NCI-H2081 (cell line): Measurements from ENCODE around the gene PSMA2.
A peak's percentile ranks its signal among the peaks of the same experiment; 100 is the strongest.

Experiments used
- DNase-seq, 2 experiments: peaks; one replicate each; lab custom pipeline; 2025; lab: John Stamatoyannopoulos, UW

Gene PSMA2

DNA sequence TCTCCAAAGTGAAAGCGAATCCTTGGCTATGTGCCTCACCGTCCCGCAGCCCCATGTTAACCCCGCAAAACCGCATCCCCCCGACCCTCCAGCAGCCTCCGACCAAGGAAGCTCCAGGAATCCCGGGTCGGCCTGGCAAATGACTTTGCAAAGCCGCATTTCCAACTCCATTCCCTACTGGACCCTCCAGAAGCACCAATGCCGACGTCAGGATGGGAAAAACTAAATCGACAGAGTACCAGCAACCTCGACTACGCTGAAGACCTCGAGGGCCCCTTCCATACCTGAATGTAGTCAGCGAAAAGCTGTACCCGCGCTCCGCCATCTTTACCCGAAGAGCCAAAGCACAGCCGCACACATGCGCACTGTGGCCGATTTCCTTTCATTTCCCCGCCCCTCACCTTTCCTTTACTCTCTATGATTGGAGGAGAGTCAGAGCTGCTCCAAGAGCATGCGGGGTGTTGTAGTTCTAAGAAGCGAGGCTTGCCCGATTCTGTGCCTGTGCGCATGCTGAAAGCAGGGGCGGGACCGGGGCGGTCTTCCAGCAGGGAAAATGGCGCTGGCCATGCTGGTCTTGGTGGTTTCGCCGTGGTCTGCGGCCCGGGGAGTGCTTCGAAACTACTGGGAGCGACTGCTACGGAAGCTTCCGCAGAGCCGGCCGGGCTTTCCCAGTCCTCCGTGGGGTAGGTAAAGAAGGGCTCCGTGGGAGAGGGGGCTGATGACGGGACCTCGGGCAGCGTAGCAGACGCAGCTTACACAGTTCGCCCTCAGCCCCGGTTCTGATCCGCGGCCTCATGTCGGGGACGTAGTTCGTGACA is at the start of gene PSMA2, which contains the start of gene MRPL32:
Gene PSMA2, minus strand, starts transcription at position 341 of the 818 bp plus-strand sequence. Its CDS starts 16 bp downstream, at position 325.
Gene MRPL32, plus strand, starts transcription at position 543 of the 818 bp plus-strand sequence. Its CDS starts 11 bp downstream, at position 554.
- DNase-seq, result peak; percentile 98 to 99

DNA sequence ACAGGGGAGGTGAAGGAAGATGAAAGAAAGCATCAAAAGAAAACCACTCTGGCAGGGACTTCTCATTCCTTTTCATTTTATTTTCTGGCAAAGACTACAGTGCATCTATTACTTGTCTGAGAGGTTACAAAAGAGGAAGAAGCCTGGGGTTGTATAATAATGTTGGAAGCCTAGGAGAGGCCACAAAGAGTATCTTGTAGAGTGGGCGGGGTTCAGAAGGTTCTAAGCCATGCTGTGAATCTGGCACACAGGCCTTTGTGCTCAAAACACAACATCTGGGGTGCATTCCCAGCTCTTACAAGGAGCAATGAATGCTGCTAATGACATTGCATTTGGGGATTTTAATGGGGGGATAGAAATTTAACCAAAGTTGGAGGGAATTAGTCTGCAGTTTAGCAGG is 49.6 kb upstream of the PSMA2 start:
- DNase-seq, result no peak

DNA sequence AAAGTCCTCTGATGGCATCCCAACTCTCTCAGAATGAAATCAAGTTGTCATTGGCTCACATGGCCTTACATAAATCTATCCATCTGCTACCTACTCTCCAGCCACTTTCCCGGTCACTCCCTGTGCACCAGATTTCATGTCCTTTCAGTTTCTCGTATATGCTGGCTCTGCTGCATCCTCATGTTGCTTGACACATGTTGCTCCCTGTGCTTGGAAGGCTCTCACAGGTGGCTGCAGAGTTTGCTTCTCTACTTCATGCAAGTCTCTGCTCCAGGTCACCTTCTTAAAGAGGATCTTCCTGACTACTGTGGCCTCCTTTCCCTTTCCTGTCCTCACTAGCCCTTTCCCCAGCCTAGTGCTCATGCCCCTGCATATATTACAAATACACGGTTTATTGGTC is 48.5 kb upstream of the PSMA2 start:
- no peak for DNase-seq

DNA sequence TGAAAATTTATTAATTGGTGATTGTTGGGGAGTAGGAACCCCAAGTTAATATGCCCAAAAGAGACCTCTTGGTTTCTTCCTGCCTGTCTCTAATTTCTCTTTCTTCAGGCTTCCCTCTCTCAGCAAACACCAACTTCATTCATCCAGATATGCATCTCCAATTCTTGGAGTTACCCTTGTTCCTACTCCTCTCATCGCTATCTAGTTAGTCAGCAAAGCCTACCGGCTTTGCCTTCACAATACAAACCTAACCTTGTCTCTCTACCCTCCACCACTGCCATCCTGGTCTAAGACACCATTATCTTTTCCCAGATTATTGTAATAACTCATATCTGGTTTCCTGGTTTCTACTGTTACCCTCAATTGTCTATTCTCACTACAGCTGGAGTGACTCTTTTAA is 48.1 kb upstream of the PSMA2 start:
- DNase-seq, result no peak

GRCh38 chr7:42978496-42978895 is 46.5 kb upstream of the PSMA2 start:
- no peak for DNase-seq

GRCh38 chr7:42976371-42976770 is 44.4 kb upstream of the PSMA2 start:
- no peak for DNase-seq

DNA sequence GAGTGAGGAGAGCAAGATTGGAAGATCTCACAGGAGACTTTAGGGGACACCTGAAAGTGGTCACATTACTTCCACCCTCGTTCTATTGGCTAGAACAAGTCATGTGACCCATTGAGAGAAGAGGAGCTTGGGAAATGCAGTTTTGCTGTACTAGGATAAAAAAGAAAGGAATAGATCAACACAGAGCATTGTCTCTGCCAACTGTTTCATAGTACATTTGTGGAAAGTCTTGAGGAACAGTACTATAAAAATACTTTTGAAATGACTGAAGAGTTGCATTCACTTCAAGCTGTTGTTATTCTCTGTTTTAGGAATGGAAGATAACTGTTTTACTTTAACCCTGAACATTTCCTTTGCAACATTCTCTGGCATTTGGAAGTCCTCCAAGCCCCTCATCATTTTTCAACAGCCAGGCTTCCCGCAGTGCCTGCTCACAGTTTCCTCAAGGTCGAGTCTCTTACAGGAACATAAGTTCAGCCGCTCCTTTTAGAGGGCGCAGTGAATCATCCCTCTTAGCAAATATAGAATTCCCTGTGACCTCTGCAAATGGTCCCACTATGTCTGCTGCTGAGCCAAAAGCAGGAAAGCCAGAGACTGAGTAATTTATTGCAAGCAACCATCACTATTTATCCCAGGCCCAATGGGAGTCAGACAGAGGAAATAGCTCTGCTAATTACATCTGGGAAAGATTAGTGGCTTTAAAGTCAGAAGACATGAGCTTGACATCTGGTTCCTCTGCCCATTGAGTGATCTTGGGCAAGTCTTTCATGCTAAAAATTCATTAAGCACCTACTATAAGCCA is 40.9 kb upstream of the PSMA2 start:
- no peak for DNase-seq

- DNase-seq, result no peak
Observed at GRCh38 chr7:42967391-42967790, 35.4 kb upstream of the PSMA2 start.

- no peak for DNase-seq
Observed at GRCh38 chr7:42964849-42965805, 33.2 kb upstream of the PSMA2 start.

GRCh38 chr7:42964293-42964692 is 32.3 kb upstream of the PSMA2 start:
- no peak for DNase-seq

- no peak for DNase-seq
Observed at GRCh38 chr7:42961170-42961569, 29.2 kb upstream of the PSMA2 start.

DNA sequence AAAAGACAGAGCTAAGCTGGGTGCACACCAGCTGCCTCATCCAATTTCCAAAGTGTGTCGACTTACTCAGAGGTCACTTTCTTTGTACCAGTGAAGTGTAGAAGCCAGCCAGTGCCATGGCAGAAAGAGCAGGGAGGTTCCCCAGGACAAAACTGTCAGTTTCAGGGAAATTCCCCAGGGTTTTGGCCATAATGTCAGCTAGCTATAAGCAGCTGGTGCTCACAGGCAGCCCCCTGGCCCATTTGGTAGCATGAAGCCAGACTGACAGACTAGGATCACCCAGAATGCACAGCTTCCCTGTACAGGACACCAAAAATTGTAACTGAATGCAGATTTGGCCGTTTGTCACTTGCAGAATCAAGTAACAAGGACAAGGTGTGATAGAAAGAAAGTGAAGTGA is 28.8 kb upstream of the PSMA2 start:
- no peak for DNase-seq

GRCh38 chr7:42959549-42959948 is 27.6 kb upstream of the PSMA2 start:
- no peak for DNase-seq

DNA sequence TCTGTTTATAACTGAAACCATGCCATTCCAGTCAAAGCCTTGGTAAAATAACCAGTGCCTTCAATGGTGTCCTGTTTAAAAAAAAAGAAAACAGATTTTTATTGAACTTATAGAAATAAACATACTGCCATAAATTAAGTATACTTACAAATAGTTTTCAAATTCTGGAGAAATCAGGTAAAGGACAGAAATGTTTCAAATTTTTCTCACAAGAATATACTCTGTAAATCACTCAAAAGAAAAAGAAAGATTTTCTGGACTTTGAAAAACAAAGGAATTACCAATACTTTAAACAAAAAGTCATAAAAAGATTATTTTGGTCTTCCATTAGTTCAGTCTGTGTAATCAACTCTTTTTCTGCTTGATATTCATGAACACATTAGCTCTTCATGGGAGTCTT is 24.1 kb upstream of the PSMA2 start:
- DNase-seq, result no peak

- DNase-seq, result no peak
Observed at GRCh38 chr7:42953994-42954393, 22.0 kb upstream of the PSMA2 start.

- DNase-seq, result no peak
Observed at GRCh38 chr7:42952328-42952727, 20.4 kb upstream of the PSMA2 start.

GRCh38 chr7:42950417-42950816 is 18.4 kb upstream of the PSMA2 start:
- DNase-seq, result no peak

GRCh38 chr7:42947521-42947920 is 15.5 kb upstream of the PSMA2 start:
- no peak for DNase-seq

DNA sequence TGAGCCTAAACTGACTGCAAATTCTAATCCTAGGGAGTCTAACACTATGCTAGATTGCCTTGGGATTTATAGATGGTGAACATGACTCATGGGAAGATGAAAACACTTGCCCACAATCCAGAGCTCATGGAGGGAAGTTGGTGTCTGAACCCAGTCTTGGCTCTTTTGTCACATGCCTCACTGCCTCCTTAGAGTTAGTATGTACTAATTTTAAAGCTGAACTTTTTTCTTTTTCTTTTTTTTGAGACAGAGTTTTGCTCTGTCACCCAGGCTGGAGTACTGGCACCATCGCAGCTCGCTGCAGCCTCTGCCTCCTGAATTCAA is 14.6 kb upstream of the PSMA2 start:
- DNase-seq, result no peak

GRCh38 chr7:42945821-42946626 is 14.1 kb upstream of the PSMA2 start:
- no peak for DNase-seq
